Common myeloid progenitor, CD34-positive (primary cell): ENCODE results near the gene WNT6.

Experiments used
- CTCF ChIA-PET: fragments of 350-600 bp; sonication (Branson Sonifier 250); formaldehyde crosslinking; loops from one replicate; lab custom pipeline; 2021; ENCODE audit warnings: antibody characterized with exemption; lab: Charles Lee
- POLR2A ChIA-PET: fragments of 350-600 bp; sonication (Branson Sonifier 250); formaldehyde crosslinking; loops from one replicate; lab custom pipeline; 2021; ENCODE audit warnings: antibody characterized with exemption; lab: Charles Lee
- DNase-seq, 3 donors: peaks; one replicate each; pipeline versions ENCODE4 v3.0.0 to v3.0.0-alpha.2; 2013
- H3K27ac ChIP-seq, 2 experiments: 1 replicate in 1 of 2; 2 replicates in 1 of 2; pipeline ENCODE4 v1.7.0; 2013; ENCODE audit warnings: inconsistent platforms in 2 of 2, low read length in 2 of 2, mild to moderate bottlenecking in 2 of 2, low read depth in 1 of 2, moderate library complexity in 1 of 2; ENCODE audit not compliant: severe bottlenecking in 2 of 2, insufficient read depth in 1 of 2, poor library complexity in 1 of 2
- H3K27me3 ChIP-seq, 5 experiments: replicated peaks in 2 of 5; 1 replicate in 3 of 5; 2 replicates in 2 of 5; pipeline versions ENCODE4 v1.6.1 to v1.7.0; 2013; ENCODE audit warnings: low read length in 4 of 5, mild to moderate bottlenecking in 2 of 5, moderate library complexity in 2 of 5, inconsistent platforms in 1 of 5; ENCODE audit not compliant: insufficient read depth in 5 of 5, control insufficient read depth in 4 of 5
- H3K36me3 ChIP-seq, 4 experiments: 1 replicate in 2 of 4; 2 replicates in 2 of 4; pipeline versions ENCODE4 v1.6.1 to v1.7.0; 2013; ENCODE audit warnings: low read length in 3 of 4, control low read depth in 1 of 4, mild to moderate bottlenecking in 1 of 4; ENCODE audit not compliant: control insufficient read depth in 4 of 4, insufficient read depth in 4 of 4
- H3K4me1 ChIP-seq, 4 experiments: 1 replicate in 3 of 4; 2 replicates in 1 of 4; pipeline versions ENCODE4 v1.6.1 to v1.7.1; 2013; ENCODE audit warnings: low read length in 3 of 4, mild to moderate bottlenecking in 3 of 4, control low read depth in 1 of 4, inconsistent platforms in 1 of 4, moderate library complexity in 1 of 4; ENCODE audit not compliant: control insufficient read depth in 4 of 4, insufficient read depth in 4 of 4; ENCODE audit errors: control extremely low read depth in 1 of 4
- H3K4me3 ChIP-seq, 7 experiments: 1 replicate in 4 of 7; 2 replicates in 3 of 7; pipeline versions ENCODE4 v1.5.1 to v1.7.0; 2013; ENCODE audit warnings: mild to moderate bottlenecking in 7 of 7, low read length in 6 of 7, moderate library complexity in 6 of 7, inconsistent platforms in 2 of 7, low read depth in 2 of 7, control low read depth in 1 of 7; ENCODE audit not compliant: insufficient read depth in 4 of 7, control insufficient read depth in 1 of 7; ENCODE audit errors: extremely low read depth in 1 of 7
- H3K9me3 ChIP-seq, 5 experiments: 1 replicate in 4 of 5; 2 replicates in 1 of 5; pipeline versions ENCODE4 v1.6.1 to v1.7.1; 2013; ENCODE audit warnings: low read length in 4 of 5, mild to moderate bottlenecking in 2 of 5, inconsistent platforms in 1 of 5, low read depth in 1 of 5, moderate library complexity in 1 of 5; ENCODE audit not compliant: control insufficient read depth in 4 of 5, insufficient read depth in 2 of 5; ENCODE audit errors: control extremely low read depth in 1 of 5
- WGBS: methylation state at CpG from one replicate; pipeline ENCODE4 v1.1.5; 2013; ENCODE audit not compliant: insufficient coverage; 5-methylcytosine and 5-hydroxymethylcytosine counted together

The WNT6 gene

GRCh38 chr2:218869064-218869463, 9.5 kb downstream of the WNT6 start:
- 81% methylated on average over 4 of the region's 9 CpGs for WGBS
- peaks cover 0 to 29% (median 23%) of the 10 kb centered on the region in 4 experiments for H3K4me1 ChIP-seq
- no peak for DNase-seq
- no peaks in the 10 kb centered on the region for H3K36me3 ChIP-seq
- H3K27me3 ChIP-seq, result peaks cover 8 to 73% (median 39%) of the 10 kb centered on the region in 5 experiments
- POLR2A ChIA-PET, result no interaction called here
- CTCF ChIA-PET, result interaction anchor here (0.6 to 22.6 kb wide), 5 partner anchors 8 to 159 kb away, joined by 3 to 923 read pairs (median 6); partner anchors contain the start of genes TTLL4 and WNT6
- no peak overlapping the region for H3K27ac ChIP-seq
- H3K4me3 ChIP-seq, result no peak overlapping the region
- no peaks in the 10 kb centered on the region for H3K9me3 ChIP-seq

- Histone ChIP-seq H3K4me1 (peaks cover 0 to 29% (median 23%) of the 10 kb centered on the region in 4 experiments), H3K36me3 (no peaks in the 10 kb centered on the region), H3K27ac (no peak overlapping the region), H3K27me3 (peaks cover 18 to 84% (median 48%) of the 10 kb centered on the region in 5 experiments), H3K9me3 (no peaks in the 10 kb centered on the region), H3K4me3 (peak overlapping the region in 5 of 7 experiments; percentile 13 to 67 (median 57))
- 0% methylated on average over 13 of the region's 18 CpGs for WGBS
- POLR2A ChIA-PET, result no interaction called here
- CTCF ChIA-PET, result interaction anchor here (12.7 to 22.6 kb wide), 2 partner anchors 16 to 27 kb away, joined by 233 to 923 read pairs; partner anchors contain the start of gene WNT6
- DNase-seq, result peak in 1 of 3 donors; percentile 49
Observed at GRCh38 chr2:218870984-218871344, 11.4 kb downstream of the WNT6 start.

DNA sequence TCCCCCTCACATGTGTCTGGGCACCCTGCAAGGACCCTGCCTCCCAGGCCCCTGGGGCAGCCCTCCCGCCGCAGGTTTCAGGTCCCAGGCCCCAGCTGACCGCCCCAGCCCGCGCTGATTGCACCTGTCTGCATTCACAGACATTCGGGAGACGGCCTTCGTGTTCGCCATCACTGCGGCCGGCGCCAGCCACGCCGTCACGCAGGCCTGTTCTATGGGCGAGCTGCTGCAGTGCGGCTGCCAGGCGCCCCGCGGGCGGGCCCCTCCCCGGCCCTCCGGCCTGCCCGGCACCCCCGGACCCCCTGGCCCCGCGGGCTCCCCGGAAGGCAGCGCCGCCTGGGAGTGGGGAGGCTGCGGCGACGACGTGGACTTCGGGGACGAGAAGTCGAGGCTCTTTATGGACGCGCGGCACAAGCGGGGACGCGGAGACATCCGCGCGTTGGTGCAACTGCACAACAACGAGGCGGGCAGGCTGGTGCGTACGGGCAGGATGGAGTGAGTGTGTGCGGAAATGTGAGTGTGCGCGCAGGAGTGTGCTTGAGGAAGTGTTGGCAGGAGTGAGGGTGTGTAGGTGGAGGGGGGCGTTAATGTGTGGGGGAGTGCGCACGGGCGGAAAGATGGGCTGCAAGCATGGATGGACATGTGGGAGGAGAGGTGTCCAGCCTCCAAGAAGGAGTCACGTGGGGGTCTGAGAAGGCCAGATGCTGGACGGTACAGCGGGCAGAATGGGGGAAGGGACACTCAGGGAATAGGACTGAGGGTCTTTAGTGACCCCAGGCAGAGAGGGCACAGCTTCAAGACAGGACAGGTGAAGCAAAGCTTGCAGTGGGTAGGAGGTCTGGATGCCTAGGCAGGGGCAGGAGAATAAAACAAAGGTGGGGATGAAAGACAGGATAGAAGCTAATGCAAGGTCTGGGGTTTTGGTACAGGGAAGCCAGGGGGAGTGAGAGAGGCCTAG, 12.0 kb downstream of the WNT6 start:
- under 1% methylated on average over 49 of the region's 60 CpGs for WGBS
- Histone ChIP-seq H3K27ac (no peak overlapping the region), H3K36me3 (no peaks in the 10 kb centered on the region), H3K27me3 (peaks cover 15 to 85% (median 53%) of the 10 kb centered on the region in 5 experiments), H3K4me3 (peak overlapping the region in 5 of 7 experiments; percentile 13 to 67 (median 57)), H3K4me1 (peaks cover 0 to 29% (median 23%) of the 10 kb centered on the region in 4 experiments), H3K9me3 (no peaks in the 10 kb centered on the region)
- DNase-seq, result peak in 2 of 3 donors; percentile 56 to 65
- CTCF ChIA-PET, result interaction anchor here (12.7 to 22.6 kb wide), 2 partner anchors 16 to 26 kb away, joined by 233 to 923 read pairs; partner anchors contain the start of gene WNT6
- POLR2A ChIA-PET, result no interaction called here

GRCh38 chr2:218872645-218873358, 13.2 kb downstream of the WNT6 start:
- CTCF ChIA-PET, result interaction anchor here (12.7 to 22.6 kb wide), 2 partner anchors 18 to 25 kb away, joined by 233 to 923 read pairs; partner anchors contain the start of gene WNT6
- Histone ChIP-seq H3K36me3 (no peaks in the 10 kb centered on the region), H3K27ac (no peak overlapping the region), H3K27me3 (peaks cover 15 to 94% (median 56%) of the 10 kb centered on the region in 5 experiments), H3K4me1 (peaks cover 0 to 33% (median 24%) of the 10 kb centered on the region in 4 experiments), H3K9me3 (no peaks in the 10 kb centered on the region), H3K4me3 (peak overlapping the region in 2 of 7 experiments; percentile 50 to 51)
- 21% methylated on average over 10 of the region's 22 CpGs for WGBS
- DNase-seq, result no peak
- POLR2A ChIA-PET, result no interaction called here

DNA sequence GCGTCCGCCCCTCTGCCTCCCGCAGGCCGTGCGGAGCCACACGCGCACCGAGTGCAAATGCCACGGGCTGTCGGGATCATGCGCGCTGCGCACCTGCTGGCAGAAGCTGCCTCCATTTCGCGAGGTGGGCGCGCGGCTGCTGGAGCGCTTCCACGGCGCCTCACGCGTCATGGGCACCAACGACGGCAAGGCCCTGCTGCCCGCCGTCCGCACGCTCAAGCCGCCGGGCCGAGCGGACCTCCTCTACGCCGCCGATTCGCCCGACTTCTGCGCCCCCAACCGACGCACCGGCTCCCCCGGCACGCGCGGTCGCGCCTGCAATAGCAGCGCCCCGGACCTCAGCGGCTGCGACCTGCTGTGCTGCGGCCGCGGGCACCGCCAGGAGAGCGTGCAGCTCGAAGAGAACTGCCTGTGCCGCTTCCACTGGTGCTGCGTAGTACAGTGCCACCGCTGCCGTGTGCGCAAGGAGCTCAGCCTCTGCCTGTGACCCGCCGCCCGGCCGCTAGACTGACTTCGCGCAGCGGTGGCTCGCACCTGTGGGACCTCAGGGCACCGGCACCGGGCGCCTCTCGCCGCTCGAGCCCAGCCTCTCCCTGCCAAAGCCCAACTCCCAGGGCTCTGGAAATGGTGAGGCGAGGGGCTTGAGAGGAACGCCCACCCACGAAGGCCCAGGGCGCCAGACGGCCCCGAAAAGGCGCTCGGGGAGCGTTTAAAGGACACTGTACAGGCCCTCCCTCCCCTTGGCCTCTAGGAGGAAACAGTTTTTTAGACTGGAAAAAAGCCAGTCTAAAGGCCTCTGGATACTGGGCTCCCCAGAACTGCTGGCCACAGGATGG, 14.0 kb downstream of the WNT6 start:
- Histone ChIP-seq H3K4me3 (peak overlapping the region in 2 of 7 experiments; percentile 50 to 51), H3K36me3 (no peaks in the 10 kb centered on the region), H3K4me1 (peaks cover 0 to 33% (median 24%) of the 10 kb centered on the region in 4 experiments), H3K27me3 (peaks cover 15 to 94% (median 53%) of the 10 kb centered on the region in 5 experiments), H3K9me3 (no peaks in the 10 kb centered on the region), H3K27ac (no peak overlapping the region)
- POLR2A ChIA-PET, result no interaction called here
- 7% methylated on average over 77 of the region's 86 CpGs for WGBS
- CTCF ChIA-PET, result interaction anchor here (5.6 to 22.6 kb wide), 3 partner anchors 18 to 109 kb away, joined by 27 to 923 read pairs (median 233); partner anchors contain the start of genes FEV and WNT6
- peak; percentile 29 to 70 (median 63) for DNase-seq

GRCh38 chr2:218875692-218876246, 16.2 kb downstream of the WNT6 start:
- H3K27ac ChIP-seq, result no peak overlapping the region
- ChIA-PET CTCF (interaction anchor here (0.8 to 22.6 kb wide), 15 partner anchors 7 to 351 kb away, joined by 3 to 923 read pairs (median 4); partner anchors contain the start of genes FEV and WNT6), POLR2A (interaction anchor here (0.6 to 2.9 kb wide), 3 partner anchors 17 to 26 kb away, joined by 3 to 19 read pairs (median 7); no protein-coding TSS in a partner anchor)
- no peaks in the 10 kb centered on the region for H3K9me3 ChIP-seq
- H3K27me3 ChIP-seq, result peaks cover 11 to 99% (median 57%) of the 10 kb centered on the region in 5 experiments
- H3K36me3 ChIP-seq, result no peaks in the 10 kb centered on the region
- DNase-seq, result no peak
- H3K4me3 ChIP-seq, result no peak overlapping the region
- WGBS, result 39% methylated on average over 2 of the region's 2 CpGs
- H3K4me1 ChIP-seq, result peaks cover 0 to 49% (median 33%) of the 10 kb centered on the region in 4 experiments
